Activated B cell treated with CpG ODN at 0.5 μM for 24 hours (primary cell): ENCODE results near the gene TSPY1. TPM values are rescaled to one million over a fixed set of nuclear protein-coding genes. Genes with fewer than 3 reads are reported as not detected.
"Not testable (repeated sequence)": the region's sequence is repeated elsewhere in the genome, so short reads cannot be mapped to it uniquely, and the experiment has no call there.

Experiments
- ATAC-seq: fragments of 200-7000 bp; cut with Tn5 transposase; one replicate; pipeline ENCODE4 v1.10.0; 2021; ENCODE audit warnings: low read depth, mild to moderate bottlenecking, moderate library complexity
- CTCF ChIA-PET: fragments of 350-600 bp; sonication (Branson Sonifier 250); formaldehyde crosslinking; loops from one replicate; lab custom pipeline; 2021; ENCODE audit warnings: antibody characterized with exemption; lab: Charles Lee
- POLR2A ChIA-PET: fragments of 350-600 bp; sonication (Branson Sonifier 250); formaldehyde crosslinking; loops from one replicate; lab custom pipeline; 2021; ENCODE audit warnings: antibody characterized with exemption; lab: Charles Lee
- DNase-seq: peaks from one replicate; pipeline ENCODE4 v3.0.0; 2022
- H3K27ac Mint-ChIP-seq: one replicate; pipeline ENCODE4 v1.8.0; 2020; ENCODE audit warnings: mixed read lengths
- H3K27me3 Mint-ChIP-seq: one replicate; pipeline ENCODE4 v1.8.0; 2021; ENCODE audit warnings: mixed read lengths
- H3K36me3 Mint-ChIP-seq: one replicate; pipeline ENCODE4 v1.8.0; 2021; ENCODE audit warnings: low read depth, mixed read lengths
- H3K4me1 Mint-ChIP-seq: one replicate; pipeline ENCODE4 v1.8.0; 2021; ENCODE audit warnings: mixed read lengths
- H3K4me3 Mint-ChIP-seq: one replicate; pipeline ENCODE4 v1.8.0; 2020; ENCODE audit warnings: mild to moderate bottlenecking, mixed read lengths
- H3K9me3 Mint-ChIP-seq: one replicate; pipeline ENCODE4 v1.8.0; 2020; ENCODE audit warnings: mixed read lengths
- intact Hi-C: fragments of 100-400 bp; cut with micrococcal nuclease; formaldehyde crosslinking; loops from one replicate; pipeline ENCODE4 v1.15.1; 2024
- total RNA-seq: library from RNA; stranded (reverse); gene quantifications from 2 replicates; pipeline ENCODE4 v1.2.3, GENCODE V29; 2022

The TSPY1 gene, protein sequence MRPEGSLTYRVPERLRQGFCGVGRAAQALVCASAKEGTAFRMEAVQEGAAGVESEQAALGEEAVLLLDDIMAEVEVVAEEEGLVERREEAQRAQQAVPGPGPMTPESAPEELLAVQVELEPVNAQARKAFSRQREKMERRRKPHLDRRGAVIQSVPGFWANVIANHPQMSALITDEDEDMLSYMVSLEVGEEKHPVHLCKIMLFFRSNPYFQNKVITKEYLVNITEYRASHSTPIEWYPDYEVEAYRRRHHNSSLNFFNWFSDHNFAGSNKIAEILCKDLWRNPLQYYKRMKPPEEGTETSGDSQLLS
- total RNA-seq: not detected in 2 replicates

DNA sequence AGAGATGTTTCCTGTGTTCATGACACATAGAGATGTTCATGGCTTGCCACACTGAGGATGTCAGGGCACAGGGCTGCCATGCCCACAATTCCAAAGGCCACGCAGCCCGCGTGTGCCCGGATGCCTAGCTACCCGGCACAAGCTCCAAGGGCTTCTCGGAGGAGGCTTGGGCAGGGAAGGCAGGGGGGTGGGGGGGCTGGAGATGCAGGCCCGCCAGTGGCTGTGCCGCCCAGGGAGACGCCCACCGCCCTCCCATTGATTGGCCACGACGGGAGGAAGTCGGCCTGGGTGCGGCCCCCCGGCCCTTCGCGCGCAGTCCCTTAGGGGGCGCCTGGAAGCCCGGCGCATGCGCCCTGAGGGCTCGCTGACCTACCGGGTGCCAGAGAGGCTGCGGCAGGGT, at the start of gene TSPY1:
TSPY1 (plus strand) TSS at position 301 of the 400 bp plus-strand sequence; CDS start at position 347, 46 bp downstream.
- intact Hi-C loops, DNase-seq, CTCF ChIA-PET, H3K27ac Mint-ChIP-seq, H3K4me1 Mint-ChIP-seq, ATAC-seq, H3K9me3 Mint-ChIP-seq, POLR2A ChIA-PET, H3K4me3 Mint-ChIP-seq, H3K36me3 Mint-ChIP-seq, H3K27me3 Mint-ChIP-seq: not testable (repeated sequence)

DNA sequence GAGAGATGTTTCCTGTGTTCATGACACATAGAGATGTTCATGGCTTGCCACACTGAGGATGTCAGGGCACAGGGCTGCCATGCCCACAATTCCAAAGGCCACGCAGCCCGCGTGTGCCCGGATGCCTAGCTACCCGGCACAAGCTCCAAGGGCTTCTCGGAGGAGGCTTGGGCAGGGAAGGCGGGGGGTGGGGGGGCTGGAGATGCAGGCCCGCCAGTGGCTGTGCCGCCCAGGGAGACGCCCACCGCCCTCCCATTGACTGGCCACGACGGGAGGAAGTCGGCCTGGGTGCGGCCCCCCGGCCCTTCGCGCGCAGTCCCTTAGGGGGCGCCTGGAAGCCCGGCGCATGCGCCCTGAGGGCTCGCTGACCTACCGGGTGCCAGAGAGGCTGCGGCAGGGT, 20.2 kb downstream of the TSPY1 start, which contains the start of gene TSPY9:
TSPY9 (plus strand) TSS at position 301 of the 400 bp plus-strand sequence; CDS start at position 347, 46 bp downstream.
- H3K4me3 Mint-ChIP-seq, H3K27ac Mint-ChIP-seq, ATAC-seq, H3K9me3 Mint-ChIP-seq, POLR2A ChIA-PET, H3K36me3 Mint-ChIP-seq, DNase-seq, CTCF ChIA-PET, H3K4me1 Mint-ChIP-seq, H3K27me3 Mint-ChIP-seq, intact Hi-C loops: not testable (repeated sequence)

DNA sequence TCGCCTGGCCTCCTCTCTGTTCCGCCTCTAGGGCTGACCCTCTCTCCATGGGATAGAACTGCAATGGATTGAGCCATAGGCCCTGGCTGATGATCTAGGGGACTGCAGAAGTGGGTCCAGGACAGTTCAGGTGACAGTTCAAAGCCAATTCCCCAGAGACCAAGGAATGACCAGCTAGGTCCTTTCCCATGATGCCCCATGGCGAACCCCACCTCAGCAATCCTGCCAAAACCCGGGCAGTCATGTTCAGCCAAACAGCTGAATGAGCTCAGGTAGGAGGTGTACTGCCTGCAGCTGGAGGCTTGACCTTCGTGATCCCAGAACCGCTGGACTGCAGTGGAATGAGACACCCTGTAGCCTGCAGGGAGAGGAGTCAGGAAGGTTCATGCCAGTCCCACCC, 37.6 kb downstream of the TSPY1 start:
- H3K4me1 Mint-ChIP-seq, H3K27me3 Mint-ChIP-seq, H3K36me3 Mint-ChIP-seq, H3K4me3 Mint-ChIP-seq, DNase-seq, CTCF ChIA-PET, intact Hi-C loops, H3K9me3 Mint-ChIP-seq, POLR2A ChIA-PET, ATAC-seq, H3K27ac Mint-ChIP-seq: not testable (repeated sequence)

DNA sequence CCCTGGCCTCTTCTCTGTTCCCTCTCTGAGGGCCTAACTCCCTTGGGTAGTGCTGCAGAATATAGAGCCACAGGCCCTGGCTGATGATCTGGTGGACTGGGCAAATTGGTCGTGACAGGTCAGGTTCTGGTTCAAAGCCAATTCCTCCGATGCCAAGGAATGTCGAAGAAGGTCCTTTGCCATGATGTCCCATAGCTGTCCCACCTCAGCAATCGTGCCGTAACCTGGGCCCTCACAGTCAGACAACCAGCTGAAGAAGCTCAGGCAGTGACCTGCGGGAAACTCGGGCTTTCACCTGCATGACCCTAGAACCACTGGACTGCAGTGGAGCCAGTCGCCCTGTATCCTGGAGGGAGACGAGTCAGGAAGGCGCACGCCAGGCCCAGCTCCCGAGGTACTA, 49.5 kb downstream of the TSPY1 start:
- H3K4me1 Mint-ChIP-seq, H3K27me3 Mint-ChIP-seq, intact Hi-C loops, POLR2A ChIA-PET, DNase-seq, CTCF ChIA-PET, H3K4me3 Mint-ChIP-seq, H3K27ac Mint-ChIP-seq, H3K9me3 Mint-ChIP-seq, ATAC-seq, H3K36me3 Mint-ChIP-seq: not testable (repeated sequence)

Other genes with a start within 250 kb of the TSPY1 start
- gene TSPY4, start 129.5 kb upstream of the TSPY1 start, total RNA-seq: not detected in 2 replicates
- gene TSPY8, start 109.2 kb upstream of the TSPY1 start, total RNA-seq: not detected in 2 replicates
- not detected in 2 replicates for gene TSPY3, start 68.5 kb upstream of the TSPY1 start, total RNA-seq
- gene TSPY9, start 20.3 kb downstream of the TSPY1 start, total RNA-seq: not detected in 2 replicates
- not detected in 2 replicates for gene TSPY10, start 60.9 kb downstream of the TSPY1 start, total RNA-seq